Astrocyte (in vitro differentiated cells and primary cell): ENCODE results near the gene NAALADL2.

Experiments used
- EZH2 ChIP-seq: IDR thresholded peaks from 2 replicates; pipeline ENCODE4 v1.6.1; 2012; ENCODE audit warnings: mild to moderate bottlenecking, low read length, inconsistent platforms; ENCODE audit not compliant: insufficient read depth
- TF ChIP-seq, protein P1 (sequence below): IDR thresholded peaks from 2 replicates; pipeline ENCODE4 v1.5.1; 2011; ENCODE audit warnings: low read depth, mild to moderate bottlenecking, inconsistent platforms, low read length, moderate library complexity; ENCODE audit not compliant: insufficient read depth

GRCh38 chr3:175617247-175617646, 758.1 kb downstream of the NAALADL2 start:
- no peak for TF ChIP-seq EZH2
- TF ChIP-seq, protein P1, sequence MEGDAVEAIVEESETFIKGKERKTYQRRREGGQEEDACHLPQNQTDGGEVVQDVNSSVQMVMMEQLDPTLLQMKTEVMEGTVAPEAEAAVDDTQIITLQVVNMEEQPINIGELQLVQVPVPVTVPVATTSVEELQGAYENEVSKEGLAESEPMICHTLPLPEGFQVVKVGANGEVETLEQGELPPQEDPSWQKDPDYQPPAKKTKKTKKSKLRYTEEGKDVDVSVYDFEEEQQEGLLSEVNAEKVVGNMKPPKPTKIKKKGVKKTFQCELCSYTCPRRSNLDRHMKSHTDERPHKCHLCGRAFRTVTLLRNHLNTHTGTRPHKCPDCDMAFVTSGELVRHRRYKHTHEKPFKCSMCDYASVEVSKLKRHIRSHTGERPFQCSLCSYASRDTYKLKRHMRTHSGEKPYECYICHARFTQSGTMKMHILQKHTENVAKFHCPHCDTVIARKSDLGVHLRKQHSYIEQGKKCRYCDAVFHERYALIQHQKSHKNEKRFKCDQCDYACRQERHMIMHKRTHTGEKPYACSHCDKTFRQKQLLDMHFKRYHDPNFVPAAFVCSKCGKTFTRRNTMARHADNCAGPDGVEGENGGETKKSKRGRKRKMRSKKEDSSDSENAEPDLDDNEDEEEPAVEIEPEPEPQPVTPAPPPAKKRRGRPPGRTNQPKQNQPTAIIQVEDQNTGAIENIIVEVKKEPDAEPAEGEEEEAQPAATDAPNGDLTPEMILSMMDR = no peak
